Upper lobe of right lung (tissue), 1 donor: ENCODE data around the gene MRPS34. TPM values are rescaled to one million over a fixed set of nuclear protein-coding genes. Genes with fewer than 3 reads are reported as not detected.
"Not testable (repeated sequence)": the region's sequence is repeated elsewhere in the genome, so short reads cannot be mapped to it uniquely, and the experiment has no call there.

ENCODE experiments used
- ATAC-seq: fragments of 200-7000 bp; cut with Tn5 transposase; one replicate; pipeline ENCODE4 v1.9.1; 2020; ENCODE audit warnings: mild to moderate bottlenecking, moderate library complexity
- DNase-seq: peaks from one replicate; pipeline ENCODE4 v3.0.0-alpha.2; 2020
- H3K27ac ChIP-seq: fragments of 200-600 bp; one replicate; pipeline ENCODE4 v1.8.0; 2022
- H3K27me3 ChIP-seq: fragments of 200-600 bp; one replicate; pipeline ENCODE4 v1.8.0; 2022; ENCODE audit warnings: mild to moderate bottlenecking
- H3K36me3 ChIP-seq: fragments of 200-600 bp; one replicate; pipeline ENCODE4 v1.8.0; 2022
- H3K4me1 ChIP-seq: fragments of 200-600 bp; one replicate; pipeline ENCODE4 v1.8.0; 2022
- H3K4me3 ChIP-seq: fragments of 200-600 bp; one replicate; pipeline ENCODE4 v1.8.0; 2022; ENCODE audit warnings: mild to moderate bottlenecking
- H3K9me3 ChIP-seq: fragments of 200-600 bp; one replicate; pipeline ENCODE4 v1.8.0; 2022
- intact Hi-C: fragments of 100-400 bp; cut with DNase I; formaldehyde crosslinking; loops from one replicate; pipeline ENCODE4 v1.11.0; 2022
- total RNA-seq: library from RNA; stranded (reverse); fragmentation: NEBNext Ultra II Directional; extraction: Animal tissue kit (Norgen Biotek cat#: 25700); gene quantifications from one replicate; pipeline ENCODE4 v1.2.1, GENCODE V29; 2021
- TF ChIP-seq, protein P1 (sequence below): fragments of 200-600 bp; IDR thresholded peaks from one replicate; pipeline ENCODE4 v1.8.0; 2022; ENCODE audit warnings: antibody characterized with exemption
- donor health status: DM: no; HTN: yes; CAD: no; lungs with severe emphysema.

Gene MRPS34
- total RNA-seq, 1 donor from 2014 or later = 62.7 TPM

DNA sequence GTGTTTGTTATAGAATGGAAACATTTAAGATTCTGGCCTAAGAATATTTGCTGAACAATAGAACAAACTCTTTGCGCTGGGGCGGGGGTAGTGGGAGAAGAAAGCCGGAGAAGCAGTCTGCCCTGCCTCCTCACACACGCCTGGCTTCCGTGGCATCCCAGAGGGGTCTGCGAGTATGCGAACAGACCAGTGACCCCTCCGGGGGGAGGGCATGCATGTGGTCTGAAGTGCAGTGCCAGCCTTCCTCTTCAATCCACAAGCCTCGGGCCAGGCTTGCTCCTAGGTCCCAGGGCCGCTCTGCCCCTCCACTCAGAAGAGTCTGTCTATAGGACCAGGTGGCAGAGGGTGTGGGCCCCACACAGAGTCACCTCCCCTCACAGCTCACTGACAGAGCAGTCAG lies 34.7 kb upstream of the MRPS34 start:
- ATAC-seq (no peak), DNase-seq (no peak)
- peaks cover 5% of the 10 kb centered on the region for H3K4me1 ChIP-seq
- TF ChIP-seq, protein P1, sequence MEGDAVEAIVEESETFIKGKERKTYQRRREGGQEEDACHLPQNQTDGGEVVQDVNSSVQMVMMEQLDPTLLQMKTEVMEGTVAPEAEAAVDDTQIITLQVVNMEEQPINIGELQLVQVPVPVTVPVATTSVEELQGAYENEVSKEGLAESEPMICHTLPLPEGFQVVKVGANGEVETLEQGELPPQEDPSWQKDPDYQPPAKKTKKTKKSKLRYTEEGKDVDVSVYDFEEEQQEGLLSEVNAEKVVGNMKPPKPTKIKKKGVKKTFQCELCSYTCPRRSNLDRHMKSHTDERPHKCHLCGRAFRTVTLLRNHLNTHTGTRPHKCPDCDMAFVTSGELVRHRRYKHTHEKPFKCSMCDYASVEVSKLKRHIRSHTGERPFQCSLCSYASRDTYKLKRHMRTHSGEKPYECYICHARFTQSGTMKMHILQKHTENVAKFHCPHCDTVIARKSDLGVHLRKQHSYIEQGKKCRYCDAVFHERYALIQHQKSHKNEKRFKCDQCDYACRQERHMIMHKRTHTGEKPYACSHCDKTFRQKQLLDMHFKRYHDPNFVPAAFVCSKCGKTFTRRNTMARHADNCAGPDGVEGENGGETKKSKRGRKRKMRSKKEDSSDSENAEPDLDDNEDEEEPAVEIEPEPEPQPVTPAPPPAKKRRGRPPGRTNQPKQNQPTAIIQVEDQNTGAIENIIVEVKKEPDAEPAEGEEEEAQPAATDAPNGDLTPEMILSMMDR = no peak
- intact Hi-C loops = no loop called here
- H3K27ac ChIP-seq = no peak overlapping the region
- no peak overlapping the region for H3K4me3 ChIP-seq
- H3K36me3 ChIP-seq = peaks cover 36% of the 10 kb centered on the region
- no peaks in the 10 kb centered on the region for H3K9me3 ChIP-seq
- H3K27me3 ChIP-seq = no peaks in the 10 kb centered on the region

DNA sequence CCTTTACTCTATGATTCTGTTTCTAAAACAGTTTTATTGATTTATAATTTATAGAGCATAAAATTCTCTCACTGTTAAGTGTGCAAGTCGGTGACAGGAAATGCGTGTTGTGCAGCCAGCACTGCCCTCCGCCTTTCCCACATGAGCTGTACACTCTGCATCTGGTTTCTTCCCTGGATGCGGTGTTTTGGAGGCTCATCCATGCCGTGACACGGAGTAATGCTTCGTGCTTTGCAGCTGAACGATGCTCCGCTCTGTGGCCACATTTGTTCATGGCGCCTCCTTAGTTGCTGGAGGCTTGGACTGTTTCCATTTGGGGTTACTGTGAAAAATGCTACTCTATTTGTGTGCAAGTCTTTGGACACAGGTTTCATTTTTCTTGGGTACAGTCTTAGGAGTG lies 27.8 kb upstream of the MRPS34 start:
- no peaks in the 10 kb centered on the region for H3K27me3 ChIP-seq
- no peaks in the 10 kb centered on the region for H3K36me3 ChIP-seq
- H3K4me1 ChIP-seq = no peaks in the 10 kb centered on the region
- intact Hi-C loops = no loop called here
- H3K27ac ChIP-seq = no peak overlapping the region
- no peak for DNase-seq
- no peak overlapping the region for H3K4me3 ChIP-seq
- TF ChIP-seq, protein P1 = no peak
- H3K9me3 ChIP-seq = no peaks in the 10 kb centered on the region
- ATAC-seq = no peak

DNA sequence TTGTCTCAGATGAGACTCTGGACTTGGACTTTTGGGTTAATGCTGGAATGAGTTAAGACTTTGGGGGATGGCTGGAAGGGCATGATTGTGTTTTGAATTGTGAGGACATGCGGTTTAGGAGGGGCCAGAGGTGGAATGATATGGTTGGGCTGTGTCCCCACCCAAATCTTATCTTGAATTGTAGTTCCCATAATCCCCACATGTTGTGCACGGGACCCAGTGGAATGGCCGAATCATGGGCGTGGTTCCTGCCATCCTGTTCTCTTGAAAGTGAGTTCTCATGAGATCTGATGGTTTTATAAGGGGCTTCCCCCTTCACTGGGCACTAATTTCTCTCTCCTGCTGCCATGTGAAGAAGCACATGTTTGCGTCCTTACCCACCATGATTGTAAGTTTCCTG lies 26.3 kb upstream of the MRPS34 start:
- DNase-seq, H3K27me3 ChIP-seq, H3K36me3 ChIP-seq, intact Hi-C loops, H3K4me3 ChIP-seq, ATAC-seq, H3K9me3 ChIP-seq, H3K4me1 ChIP-seq, H3K27ac ChIP-seq: not testable (repeated sequence)

DNA sequence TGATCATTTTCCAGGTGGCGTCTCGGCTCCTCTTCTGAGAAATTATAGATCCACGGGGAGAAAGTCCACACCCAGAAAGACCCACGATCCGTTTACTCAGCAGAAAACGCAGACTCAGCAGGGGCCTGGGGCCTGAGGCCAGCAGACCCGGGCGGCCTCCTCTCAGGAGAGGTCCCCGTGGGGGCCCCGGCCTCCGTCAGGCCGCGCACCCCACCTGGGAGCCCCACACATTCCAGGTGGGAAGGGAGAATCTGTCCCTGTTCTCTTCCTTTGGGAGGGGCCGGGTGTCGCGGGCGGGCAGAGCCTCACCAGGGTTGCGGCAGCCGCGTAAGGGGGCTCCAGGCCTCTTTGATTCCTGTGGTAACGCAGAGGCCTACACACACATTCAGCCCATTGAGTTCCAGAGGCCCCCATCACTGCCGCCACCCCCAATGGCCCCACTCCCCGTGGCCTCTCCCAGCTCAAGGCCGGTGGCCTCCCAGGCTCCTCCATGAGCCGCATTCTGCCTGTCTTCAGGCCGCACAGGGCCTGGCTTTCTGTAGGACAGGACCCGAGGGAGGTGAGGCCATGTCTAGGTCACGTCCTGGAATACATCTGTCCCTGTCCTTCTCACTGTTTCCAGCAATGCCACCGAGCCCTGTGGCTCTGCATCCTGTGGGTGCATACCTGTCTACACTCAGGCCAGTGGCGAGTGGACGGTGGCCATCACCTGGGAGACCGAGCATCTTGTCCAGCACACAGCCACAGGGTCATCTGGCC lies 22.2 kb upstream of the MRPS34 start:
- ATAC-seq (no peak), DNase-seq (no peak)
- intact Hi-C loops = no loop called here
- Histone ChIP-seq H3K4me3 (no peak overlapping the region), H3K36me3 (no peaks in the 10 kb centered on the region), H3K9me3 (no peaks in the 10 kb centered on the region), H3K27me3 (no peaks in the 10 kb centered on the region), H3K27ac (peak overlapping the region; percentile 51), H3K4me1 (no peaks in the 10 kb centered on the region)
- TF ChIP-seq, protein P1 = no peak

DNA sequence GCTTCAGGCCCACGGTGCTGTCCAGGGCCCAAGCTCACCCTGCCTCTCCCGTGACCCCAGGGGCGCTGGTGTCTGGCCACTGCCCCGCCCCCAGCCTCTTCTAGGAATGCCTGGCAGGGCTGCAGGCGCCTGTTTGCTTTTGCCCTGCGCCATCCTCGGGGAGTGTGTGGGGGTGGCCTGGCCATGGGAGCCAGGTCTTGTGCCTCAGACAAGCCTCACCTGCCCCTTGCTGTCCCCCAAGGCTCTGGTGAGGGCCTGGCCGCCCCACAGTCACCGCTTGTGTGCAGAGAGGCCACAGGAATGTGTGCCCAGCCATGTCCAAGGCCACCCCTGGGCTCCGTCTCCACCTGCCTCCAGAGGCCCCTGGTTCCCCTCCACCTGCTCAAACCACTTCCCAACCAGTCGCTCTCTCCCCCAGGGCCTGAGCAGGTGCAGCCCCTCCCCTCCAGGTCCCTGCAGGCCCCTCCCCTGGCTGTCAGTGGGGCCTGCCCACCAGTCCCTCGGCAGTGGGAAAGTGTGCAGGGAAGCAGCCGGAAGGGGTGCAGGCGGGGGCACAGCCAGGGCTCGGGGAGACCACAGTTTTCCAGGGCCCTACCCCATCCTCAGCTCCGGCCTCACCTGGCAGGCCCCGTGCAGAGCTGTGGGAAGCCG lies 21.4 kb upstream of the MRPS34 start:
- peak; percentile 82 for DNase-seq
- peak overlapping the region; percentile 29 for H3K4me3 ChIP-seq
- TF ChIP-seq, protein P1 = no peak
- intact Hi-C loops = no loop called here
- H3K27me3 ChIP-seq = no peaks in the 10 kb centered on the region
- no peaks in the 10 kb centered on the region for H3K9me3 ChIP-seq
- peaks cover 2% of the 10 kb centered on the region for H3K36me3 ChIP-seq
- H3K4me1 ChIP-seq = no peaks in the 10 kb centered on the region
- H3K27ac ChIP-seq = peak overlapping the region; percentile 51
- ATAC-seq = peak; percentile 79

DNA sequence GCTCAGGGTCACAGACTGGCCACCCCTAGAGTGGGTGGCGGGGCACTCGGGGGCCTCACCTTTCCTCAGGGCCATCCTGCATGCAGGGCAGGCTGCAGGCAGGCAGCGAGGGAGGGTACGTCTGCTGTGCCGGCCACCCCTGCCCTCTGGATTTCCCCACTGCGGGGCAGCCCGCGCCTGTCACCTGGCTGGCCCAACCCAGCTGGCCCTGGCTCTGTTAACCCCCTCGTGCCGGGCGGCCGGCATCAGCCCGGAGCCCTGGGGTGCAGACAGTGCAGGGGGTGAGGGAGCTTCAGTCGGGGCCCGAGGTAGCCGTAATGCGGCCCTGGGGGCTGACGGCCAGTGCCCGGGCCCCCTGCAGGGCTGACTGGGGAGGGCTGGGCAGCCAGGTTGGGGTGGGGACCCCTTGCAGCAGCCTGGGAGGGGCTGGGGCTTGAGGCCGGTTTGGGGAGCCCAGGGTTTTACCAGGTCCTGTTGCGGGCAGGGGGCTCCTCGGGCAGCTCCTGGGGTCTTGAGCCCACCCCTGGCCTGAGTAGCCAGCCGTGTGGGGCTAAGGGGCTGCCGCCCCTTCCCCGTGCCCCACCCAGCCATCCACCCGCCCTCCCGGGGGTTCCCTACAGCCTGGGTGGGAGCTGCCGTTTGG lies 20.8 kb upstream of the MRPS34 start, which contains the start of gene IGFALS:
IGFALS (minus strand) TSS at position 128 of the 643 bp plus-strand sequence; CDS start at position 75, 53 bp downstream.
- no peaks in the 10 kb centered on the region for H3K9me3 ChIP-seq
- peak within 1 kb of the TSS; percentile 51 for H3K27ac ChIP-seq
- intact Hi-C loops = no loop called here
- DNase-seq (peak; percentile 74), ATAC-seq (peak; percentile 74)
- no peaks in the 10 kb centered on the region for H3K27me3 ChIP-seq
- TF ChIP-seq, protein P1 = no peak
- peaks cover 8% of the 10 kb centered on the region for H3K36me3 ChIP-seq
- H3K4me1 ChIP-seq = no peaks in the 10 kb centered on the region
- H3K4me3 ChIP-seq = peak within 1 kb of the TSS; percentile 29
